HL-60 (cell line): Measurements from ENCODE around the gene ANKRD33.

Experiments
- DNase-seq, 2 experiments: peaks; one replicate each; pipeline ENCODE4 v3.0.0-alpha.2; 2010 to 2020; ENCODE audit warnings: low read depth in 1 of 2, low spot score in 1 of 2
- H3K27ac ChIP-seq: fragments of 250-450 bp; sonication (Bioruptor Pico); replicated peaks from 2 replicates; pipeline ENCODE4 v1.5.1; 2020; ENCODE audit warnings: mild to moderate bottlenecking, moderate library complexity
- H3K27me3 ChIP-seq: fragments of 250-450 bp; sonication (Bioruptor Pico); 2 replicates; pipeline ENCODE4 v1.5.1; 2021; ENCODE audit warnings: mild to moderate bottlenecking, moderate library complexity; ENCODE audit not compliant: insufficient read depth, poor library complexity, severe bottlenecking
- H3K4me3 ChIP-seq: replicated peaks from 2 replicates; pipeline ENCODE4 v1.5.1; 2011; ENCODE audit warnings: mild to moderate bottlenecking, control low read depth, low read length; ENCODE audit not compliant: insufficient read depth
- GABPA ChIP-seq: IDR thresholded peaks from 2 replicates; pipeline ENCODE4 v1.6.1; 2012; ENCODE audit warnings: low read depth
- POLR2AphosphoS5 ChIP-seq: IDR thresholded peaks from 2 replicates; pipeline ENCODE4 v1.6.1; 2012; ENCODE audit warnings: low read depth
- SPI1 ChIP-seq: IDR thresholded peaks from 2 replicates; pipeline ENCODE4 v1.6.1; 2012; ENCODE audit warnings: low read depth, mild to moderate bottlenecking, borderline replicate concordance
- TF ChIP-seq, protein P1 (sequence below): IDR thresholded peaks from one replicate; pipeline ENCODE4 v1.5.1; 2011; ENCODE audit warnings: low read length, control low read depth, inconsistent platforms; ENCODE audit not compliant: insufficient read depth
- TF ChIP-seq, protein P2 (sequence below): IDR thresholded peaks from 2 replicates; pipeline ENCODE4 v1.6.1; 2012; ENCODE audit warnings: low read depth; ENCODE audit not compliant: insufficient replicate concordance

Gene ANKRD33

DNA sequence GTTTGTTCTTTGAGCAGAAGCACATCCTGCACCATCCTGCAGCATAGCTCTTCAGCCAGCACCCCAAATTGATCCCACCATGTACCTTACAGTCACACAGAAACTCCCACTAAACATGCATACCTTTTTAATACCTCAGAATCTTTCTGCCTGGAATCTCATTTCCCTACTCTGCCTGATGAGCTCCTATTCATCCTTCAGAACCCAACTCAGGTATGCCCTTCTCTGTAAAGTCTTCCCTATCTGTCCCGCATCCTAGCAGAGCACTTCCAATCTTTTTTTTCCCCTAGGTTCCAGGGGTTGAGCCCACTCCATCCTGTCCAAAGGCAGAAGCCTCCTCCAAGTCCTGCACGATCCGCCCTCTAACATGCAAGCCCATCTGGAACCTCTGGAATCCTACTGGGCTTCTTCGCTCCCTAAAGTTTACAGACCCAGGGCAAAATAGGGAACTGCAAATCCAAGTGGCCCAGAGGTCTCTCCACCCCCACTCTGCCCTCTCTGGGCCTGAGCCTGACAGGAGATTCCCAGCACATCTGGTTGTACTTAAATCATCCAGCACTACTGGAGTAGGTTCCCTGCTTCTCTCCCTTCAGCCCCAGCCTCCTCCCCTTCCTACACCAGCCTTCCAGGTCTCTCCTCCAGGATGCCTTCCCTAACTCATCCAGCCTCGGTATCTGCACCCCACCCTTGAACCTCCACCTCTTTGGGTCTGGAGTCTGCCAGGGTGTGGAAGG, 35.3 kb upstream of the ANKRD33 start:
- Histone ChIP-seq H3K4me3 (no peak overlapping the region), H3K27ac (no peak overlapping the region), H3K27me3 (peaks cover 14% of the 10 kb centered on the region)
- DNase-seq: no peak
- TF ChIP-seq, protein P1, sequence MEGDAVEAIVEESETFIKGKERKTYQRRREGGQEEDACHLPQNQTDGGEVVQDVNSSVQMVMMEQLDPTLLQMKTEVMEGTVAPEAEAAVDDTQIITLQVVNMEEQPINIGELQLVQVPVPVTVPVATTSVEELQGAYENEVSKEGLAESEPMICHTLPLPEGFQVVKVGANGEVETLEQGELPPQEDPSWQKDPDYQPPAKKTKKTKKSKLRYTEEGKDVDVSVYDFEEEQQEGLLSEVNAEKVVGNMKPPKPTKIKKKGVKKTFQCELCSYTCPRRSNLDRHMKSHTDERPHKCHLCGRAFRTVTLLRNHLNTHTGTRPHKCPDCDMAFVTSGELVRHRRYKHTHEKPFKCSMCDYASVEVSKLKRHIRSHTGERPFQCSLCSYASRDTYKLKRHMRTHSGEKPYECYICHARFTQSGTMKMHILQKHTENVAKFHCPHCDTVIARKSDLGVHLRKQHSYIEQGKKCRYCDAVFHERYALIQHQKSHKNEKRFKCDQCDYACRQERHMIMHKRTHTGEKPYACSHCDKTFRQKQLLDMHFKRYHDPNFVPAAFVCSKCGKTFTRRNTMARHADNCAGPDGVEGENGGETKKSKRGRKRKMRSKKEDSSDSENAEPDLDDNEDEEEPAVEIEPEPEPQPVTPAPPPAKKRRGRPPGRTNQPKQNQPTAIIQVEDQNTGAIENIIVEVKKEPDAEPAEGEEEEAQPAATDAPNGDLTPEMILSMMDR: no peak
- no peak for TF ChIP-seq GABPA
- TF ChIP-seq POLR2AphosphoS5: no peak
- no peak for TF ChIP-seq SPI1
- TF ChIP-seq, protein P2, sequence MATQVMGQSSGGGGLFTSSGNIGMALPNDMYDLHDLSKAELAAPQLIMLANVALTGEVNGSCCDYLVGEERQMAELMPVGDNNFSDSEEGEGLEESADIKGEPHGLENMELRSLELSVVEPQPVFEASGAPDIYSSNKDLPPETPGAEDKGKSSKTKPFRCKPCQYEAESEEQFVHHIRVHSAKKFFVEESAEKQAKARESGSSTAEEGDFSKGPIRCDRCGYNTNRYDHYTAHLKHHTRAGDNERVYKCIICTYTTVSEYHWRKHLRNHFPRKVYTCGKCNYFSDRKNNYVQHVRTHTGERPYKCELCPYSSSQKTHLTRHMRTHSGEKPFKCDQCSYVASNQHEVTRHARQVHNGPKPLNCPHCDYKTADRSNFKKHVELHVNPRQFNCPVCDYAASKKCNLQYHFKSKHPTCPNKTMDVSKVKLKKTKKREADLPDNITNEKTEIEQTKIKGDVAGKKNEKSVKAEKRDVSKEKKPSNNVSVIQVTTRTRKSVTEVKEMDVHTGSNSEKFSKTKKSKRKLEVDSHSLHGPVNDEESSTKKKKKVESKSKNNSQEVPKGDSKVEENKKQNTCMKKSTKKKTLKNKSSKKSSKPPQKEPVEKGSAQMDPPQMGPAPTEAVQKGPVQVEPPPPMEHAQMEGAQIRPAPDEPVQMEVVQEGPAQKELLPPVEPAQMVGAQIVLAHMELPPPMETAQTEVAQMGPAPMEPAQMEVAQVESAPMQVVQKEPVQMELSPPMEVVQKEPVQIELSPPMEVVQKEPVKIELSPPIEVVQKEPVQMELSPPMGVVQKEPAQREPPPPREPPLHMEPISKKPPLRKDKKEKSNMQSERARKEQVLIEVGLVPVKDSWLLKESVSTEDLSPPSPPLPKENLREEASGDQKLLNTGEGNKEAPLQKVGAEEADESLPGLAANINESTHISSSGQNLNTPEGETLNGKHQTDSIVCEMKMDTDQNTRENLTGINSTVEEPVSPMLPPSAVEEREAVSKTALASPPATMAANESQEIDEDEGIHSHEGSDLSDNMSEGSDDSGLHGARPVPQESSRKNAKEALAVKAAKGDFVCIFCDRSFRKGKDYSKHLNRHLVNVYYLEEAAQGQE: no peak

DNA sequence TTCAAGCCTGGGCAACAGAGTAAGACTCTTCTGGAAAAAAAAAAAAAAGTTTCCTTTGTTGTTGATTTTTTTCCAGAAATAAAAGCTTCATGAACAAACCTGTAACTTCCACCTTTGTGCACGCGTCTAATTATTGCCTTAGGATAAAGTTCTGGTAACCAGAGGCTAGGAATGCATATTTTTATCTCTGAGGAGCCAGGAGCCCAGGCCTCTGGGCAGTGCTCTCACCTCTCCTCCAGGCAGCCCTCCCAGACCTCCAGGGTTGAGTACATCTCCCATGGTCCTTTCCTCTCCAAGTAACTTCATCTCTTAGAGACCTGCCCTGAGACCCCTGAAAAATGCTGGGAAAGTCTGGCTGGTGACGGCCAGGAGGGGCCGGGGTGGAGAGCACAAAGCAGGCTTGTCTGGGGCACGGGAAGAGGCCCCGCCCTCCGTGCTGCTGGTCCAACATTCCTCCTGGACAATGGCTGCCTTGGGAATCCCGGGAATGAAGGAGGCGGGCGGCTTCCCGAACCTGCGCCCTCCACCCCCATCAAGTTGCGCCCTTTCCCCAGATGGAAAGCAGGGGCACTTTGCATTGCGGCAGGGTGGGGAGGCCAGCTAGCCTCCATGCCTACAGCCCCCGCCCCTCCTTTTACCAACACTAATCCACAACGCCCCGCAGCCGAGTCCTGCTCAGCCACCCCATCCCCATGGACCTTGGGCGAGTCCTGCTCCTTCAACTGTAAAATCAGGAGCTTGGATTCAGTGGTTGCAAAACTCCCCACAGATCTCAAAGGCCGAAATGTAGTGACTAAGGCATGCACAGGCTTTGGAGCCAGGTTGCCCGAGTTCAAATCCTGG, 32.1 kb upstream of the ANKRD33 start:
- TF ChIP-seq, protein P2: no peak
- TF ChIP-seq, protein P1: no peak
- no peak for TF ChIP-seq SPI1
- no peak for TF ChIP-seq GABPA
- no peak for TF ChIP-seq POLR2AphosphoS5
- Histone ChIP-seq H3K27ac (no peak overlapping the region), H3K4me3 (no peak overlapping the region), H3K27me3 (peaks cover 4% of the 10 kb centered on the region)
- DNase-seq: no peak

DNA sequence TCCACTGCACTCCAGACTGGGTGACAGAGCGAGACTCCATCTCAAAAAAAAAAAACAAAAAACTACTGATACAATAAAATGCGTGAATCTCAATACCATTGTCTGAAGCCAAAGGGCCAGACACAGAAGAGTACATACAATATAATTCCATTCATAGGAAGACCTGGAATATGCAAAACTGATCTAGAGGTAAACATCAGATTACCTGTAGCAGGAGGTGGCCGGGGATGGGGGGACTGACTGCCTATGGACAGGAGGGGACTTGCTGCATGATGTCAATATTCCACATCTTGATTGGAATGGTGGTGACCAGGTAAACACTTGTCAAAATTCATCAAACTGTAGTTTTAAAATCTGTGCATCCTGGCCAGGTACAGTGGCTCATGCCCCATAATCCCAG, 26.9 kb upstream of the ANKRD33 start:
- no peak overlapping the region for H3K27ac ChIP-seq

More for the DNA sequence above, 26.9 kb upstream of the ANKRD33 start:
- H3K27me3 ChIP-seq: peaks cover 12% of the 10 kb centered on the region
- TF ChIP-seq GABPA (no peak), POLR2AphosphoS5 (no peak), SPI1 (no peak)
- TF ChIP-seq, protein P2: no peak
- TF ChIP-seq, protein P1: no peak
- H3K4me3 ChIP-seq: no peak overlapping the region
- no peak for DNase-seq
